BLaER1 (cell line): ENCODE measurements around the gene MID1.

Source experiments
- H3K27ac ChIP-seq: shearing (Covaris generic); formaldehyde crosslinking; 2 replicates; pipeline ENCODE4 v1.8.1; 2022
- H3K27me3 ChIP-seq: shearing (Covaris generic); formaldehyde crosslinking; 2 replicates; pipeline ENCODE4 v1.8.1; 2022
- H3K36me3 ChIP-seq: shearing (Covaris generic); formaldehyde crosslinking; 2 replicates; pipeline ENCODE4 v1.8.1; 2022
- H3K4me1 ChIP-seq: shearing (Covaris generic); formaldehyde crosslinking; 2 replicates; pipeline ENCODE4 v1.8.1; 2022
- H3K4me2 ChIP-seq: shearing (Covaris generic); formaldehyde crosslinking; 2 replicates; pipeline ENCODE4 v1.8.1; 2022
- H3K4me3 ChIP-seq: shearing (Covaris generic); formaldehyde crosslinking; 2 replicates; pipeline ENCODE4 v1.8.1; 2022
- H3K9ac ChIP-seq: shearing (Covaris generic); formaldehyde crosslinking; 2 replicates; pipeline ENCODE4 v1.8.1; 2022
- H3K9me3 ChIP-seq: shearing (Covaris generic); formaldehyde crosslinking; 2 replicates; pipeline ENCODE4 v1.8.1; 2022
- H4K20me1 ChIP-seq: shearing (Covaris generic); formaldehyde crosslinking; 2 replicates; pipeline ENCODE4 v1.8.1; 2022
- Cebpa-rat ChIP-seq: shearing (Covaris generic); IDR thresholded peaks from 2 replicates; pipeline ENCODE4 v1.8.1; 2022

MID1 gene

GRCh38 chrX:10484683-10485247 is 135.6 kb downstream of the MID1 start:
- Histone ChIP-seq H4K20me1 (peaks cover 5% of the 10 kb centered on the region; the same call in 1 of the 2 replicates), H3K27me3 (peaks cover 80% of the 10 kb centered on the region), H3K4me1 (peaks cover 34% of the 10 kb centered on the region), H3K27ac (no peak overlapping the region), H3K9ac (no peak overlapping the region), H3K9me3 (0 out of 2 replicates have a peak, but pooled peaks cover under 1% of the 10 kb centered on the region), H3K4me2 (no peak overlapping the region), H3K36me3 (no peaks in the 10 kb centered on the region), H3K4me3 (no peak overlapping the region)
- TF ChIP-seq Cebpa-rat = no peak

GRCh38 chrX:10483191-10483831 is 137.1 kb downstream of the MID1 start:
- TF ChIP-seq Cebpa-rat = no peak
- no peaks in the 10 kb centered on the region for H3K36me3 ChIP-seq
- H3K9ac ChIP-seq = no peak overlapping the region
- peaks cover 34% of the 10 kb centered on the region for H3K4me1 ChIP-seq
- H3K9me3 ChIP-seq = 0 out of 2 replicates have a peak, but pooled peaks cover 5% of the 10 kb centered on the region
- peaks cover 5% of the 10 kb centered on the region; the same call in 1 of the 2 replicates for H4K20me1 ChIP-seq
- H3K4me3 ChIP-seq = no peak overlapping the region
- H3K27me3 ChIP-seq = peaks cover 81% of the 10 kb centered on the region
- no peak overlapping the region for H3K27ac ChIP-seq
- H3K4me2 ChIP-seq = peak overlapping the region; percentile 82

- H3K4me2 ChIP-seq = peak overlapping the region; percentile 82
- 0 out of 2 replicates have a peak, but pooled peaks cover 5% of the 10 kb centered on the region for H3K9me3 ChIP-seq
- no peak for TF ChIP-seq Cebpa-rat
- H4K20me1 ChIP-seq = peaks cover 5% of the 10 kb centered on the region; the same call in 1 of the 2 replicates
- H3K4me3 ChIP-seq = no peak overlapping the region
- H3K27me3 ChIP-seq = peaks cover 80% of the 10 kb centered on the region
- no peaks in the 10 kb centered on the region for H3K36me3 ChIP-seq
- H3K27ac ChIP-seq = no peak overlapping the region; the same call in 1 of the 2 replicates
- H3K9ac ChIP-seq = no peak overlapping the region
- peaks cover 34% of the 10 kb centered on the region for H3K4me1 ChIP-seq
Measured at GRCh38 chrX:10482708-10483107, 137.7 kb downstream of the MID1 start.

- no peak for TF ChIP-seq Cebpa-rat
- peak overlapping the region; percentile 71; the same call in 1 of the 2 replicates for H3K9ac ChIP-seq
Measured at GRCh38 chrX:10482261-10482660, 138.1 kb downstream of the MID1 start.

GRCh38 chrX:10480861-10481260 is 139.5 kb downstream of the MID1 start:
- H3K4me2 ChIP-seq = peak overlapping the region; percentile 82; the same call in 1 of the 2 replicates
- H3K27me3 ChIP-seq = peaks cover 85% of the 10 kb centered on the region
- 0 out of 2 replicates have a peak, but pooled peaks cover 5% of the 10 kb centered on the region for H3K9me3 ChIP-seq
- no peaks in the 10 kb centered on the region for H3K36me3 ChIP-seq
- H3K4me3 ChIP-seq = no peak overlapping the region
- H3K4me1 ChIP-seq = peaks cover 34% of the 10 kb centered on the region
- peaks cover 5% of the 10 kb centered on the region; the same call in 1 of the 2 replicates for H4K20me1 ChIP-seq
- TF ChIP-seq Cebpa-rat = no peak
- H3K27ac ChIP-seq = no peak overlapping the region
- no peak overlapping the region for H3K9ac ChIP-seq

More at GRCh38 chrX:10482261-10482660, 138.1 kb downstream of the MID1 start:
- H3K4me1 ChIP-seq = peaks cover 34% of the 10 kb centered on the region
- peak overlapping the region; percentile 47; the same call in 1 of the 2 replicates for H3K4me3 ChIP-seq
- peaks cover 5% of the 10 kb centered on the region; the same call in 1 of the 2 replicates for H4K20me1 ChIP-seq
- no peaks in the 10 kb centered on the region for H3K36me3 ChIP-seq
- peak overlapping the region; percentile 82 for H3K4me2 ChIP-seq
- peaks cover 81% of the 10 kb centered on the region for H3K27me3 ChIP-seq
- peak overlapping the region; percentile 78 for H3K27ac ChIP-seq
- H3K9me3 ChIP-seq = 0 out of 2 replicates have a peak, but pooled peaks cover 5% of the 10 kb centered on the region

- TF ChIP-seq Cebpa-rat = no peak
- H3K4me1 ChIP-seq = peaks cover 34% of the 10 kb centered on the region
- H4K20me1 ChIP-seq = no peaks in the 10 kb centered on the region
- no peaks in the 10 kb centered on the region for H3K36me3 ChIP-seq
- H3K4me3 ChIP-seq = no peak overlapping the region
- peaks cover 86% of the 10 kb centered on the region for H3K27me3 ChIP-seq
- no peak overlapping the region for H3K9ac ChIP-seq
- H3K27ac ChIP-seq = no peak overlapping the region
- H3K4me2 ChIP-seq = no peak overlapping the region
- 0 out of 2 replicates have a peak, but pooled peaks cover 5% of the 10 kb centered on the region for H3K9me3 ChIP-seq
Measured at GRCh38 chrX:10479508-10479907, 140.9 kb downstream of the MID1 start.

- no peak overlapping the region for H3K4me3 ChIP-seq
- no peak overlapping the region for H3K4me2 ChIP-seq
- TF ChIP-seq Cebpa-rat = no peak
- 0 out of 2 replicates have a peak, but pooled peaks cover 5% of the 10 kb centered on the region for H3K9me3 ChIP-seq
- no peak overlapping the region for H3K9ac ChIP-seq
- H4K20me1 ChIP-seq = no peaks in the 10 kb centered on the region
- peaks cover 21% of the 10 kb centered on the region for H3K4me1 ChIP-seq
- H3K27ac ChIP-seq = no peak overlapping the region
- peaks cover 86% of the 10 kb centered on the region for H3K27me3 ChIP-seq
- H3K36me3 ChIP-seq = no peaks in the 10 kb centered on the region
Measured at GRCh38 chrX:10477525-10477924, 142.9 kb downstream of the MID1 start.

GRCh38 chrX:10474913-10475568 is 145.3 kb downstream of the MID1 start:
- H3K36me3 ChIP-seq = no peaks in the 10 kb centered on the region

GRCh38 chrX:10474510-10474909 is 145.9 kb downstream of the MID1 start:
- Histone ChIP-seq H3K27ac (no peak overlapping the region), H3K4me1 (no peaks in the 10 kb centered on the region), H3K9ac (no peak overlapping the region), H3K36me3 (no peaks in the 10 kb centered on the region), H4K20me1 (no peaks in the 10 kb centered on the region), H3K4me2 (no peak overlapping the region), H3K4me3 (no peak overlapping the region), H3K27me3 (peaks cover 93% of the 10 kb centered on the region), H3K9me3 (0 out of 2 replicates have a peak, but pooled peaks cover 2% of the 10 kb centered on the region)
- TF ChIP-seq Cebpa-rat = no peak

More at GRCh38 chrX:10474913-10475568, 145.3 kb downstream of the MID1 start:
- Histone ChIP-seq H3K4me1 (no peaks in the 10 kb centered on the region), H3K27ac (no peak overlapping the region), H3K4me3 (no peak overlapping the region), H3K9me3 (0 out of 2 replicates have a peak, but pooled peaks cover 5% of the 10 kb centered on the region), H3K4me2 (no peak overlapping the region), H4K20me1 (no peaks in the 10 kb centered on the region), H3K27me3 (peaks cover 93% of the 10 kb centered on the region), H3K9ac (no peak overlapping the region)
- TF ChIP-seq Cebpa-rat = no peak
